Peyer's patch (tissue), 4 donors: ENCODE measurements around the gene STK16. TPM values are rescaled to one million over a fixed set of nuclear protein-coding genes. Genes with fewer than 3 reads are reported as not detected.
A peak's percentile ranks its signal among the peaks of the same experiment; 100 is the strongest.

Experiments
- DNase-seq, 3 donors: peaks; one replicate each; pipeline ENCODE4 v3.0.0-alpha.2; 2017 to 2019
- H3K27ac ChIP-seq, 4 donors: fragments of 200-600 bp; sonication (generic); one replicate each; pipeline ENCODE4 v1.5.1; 2016 to 2019
- H3K27me3 ChIP-seq, 2 donors: fragments of 200-600 bp; sonication (generic); one replicate each; pipeline ENCODE4 v1.5.1; 2019
- H3K36me3 ChIP-seq, 3 donors: fragments of 200-600 bp; sonication (generic); one replicate each; pipeline ENCODE4 v1.5.1; 2016 to 2019
- H3K4me1 ChIP-seq, 4 donors: fragments of 200-600 bp; sonication (generic); one replicate each; pipeline ENCODE4 v1.5.1; 2016 to 2019
- H3K4me3 ChIP-seq, 4 donors: fragments of 200-600 bp; sonication (generic); 1 replicate in 3 of 4; 2 replicates in 1 of 4; pipeline ENCODE4 v1.5.1; 2016 to 2019; ENCODE audit warnings: mild to moderate bottlenecking in 1 of 4
- H3K9me3 ChIP-seq, 4 donors: fragments of 200-600 bp; sonication (generic); one replicate each; pipeline ENCODE4 v1.5.1; 2016 to 2019; ENCODE audit warnings: mild to moderate bottlenecking in 1 of 4
- CTCF ChIP-seq, 6 experiments: fragments of 450-650 bp in 4 of 6; fragments of 200-600 bp in 2 of 6; sonication (generic) in 1 of 6; IDR thresholded peaks; one replicate each; pipeline ENCODE4 v1.5.1; 2017 to 2019; ENCODE audit warnings: antibody characterized with exemption in 6 of 6, mild to moderate bottlenecking in 3 of 6, moderate library complexity in 1 of 6
- POLR2A ChIP-seq, 2 donors: fragments of 450-650 bp; IDR thresholded peaks; one replicate each; pipeline ENCODE4 v1.5.1; 2017; ENCODE audit warnings: antibody characterized with exemption in 2 of 2, mild to moderate bottlenecking in 2 of 2, moderate library complexity in 2 of 2
- total RNA-seq, 4 donors: library from RNA; depleted of rRNA; stranded (reverse); fragments of >200 nt; gene quantifications; one replicate each; pipeline ENCODE4 v1.1.0, GENCODE V29; 2016

The STK16 gene
- total RNA-seq, 4 donors from 2014 or later = 19.4 to 27.1 (median 24.3) TPM

GRCh38 chr2:219294356-219295351 is 49.4 kb downstream of the STK16 start:
- peak in 1 of 2 donors; percentile 29 for TF ChIP-seq POLR2A (IDR thresholded peaks at IDR 0.05)
- peak; percentile 99 to 100 (median 100) for TF ChIP-seq CTCF (IDR thresholded peaks at IDR 0.05)
- Histone ChIP-seq H3K4me3 (peak overlapping the region; percentile 38 to 72 (median 56)), H3K27me3 (no peaks in the 10 kb centered on the region), H3K27ac (peak overlapping the region; percentile 52 to 78 (median 64)), H3K4me1 (peaks cover 0 to 6% (median 0%) of the 10 kb centered on the region in 4 donors), H3K36me3 (no peaks in the 10 kb centered on the region), H3K9me3 (no peaks in the 10 kb centered on the region)
- DNase-seq = peak; percentile 87 to 94 (median 94)

GRCh38 chr2:219296142-219296541 is 50.9 kb downstream of the STK16 start:
- TF ChIP-seq POLR2A (IDR thresholded peaks at IDR 0.05) (no peak), CTCF (IDR thresholded peaks at IDR 0.05) (no peak)
- Histone ChIP-seq H3K9me3 (no peaks in the 10 kb centered on the region), H3K36me3 (no peaks in the 10 kb centered on the region), H3K4me3 (no peak overlapping the region), H3K27ac (no peak overlapping the region), H3K4me1 (peaks cover 0 to 4% (median 0%) of the 10 kb centered on the region in 4 donors), H3K27me3 (no peaks in the 10 kb centered on the region)
- no peak for DNase-seq

GRCh38 chr2:219296631-219297391 is 51.5 kb downstream of the STK16 start:
- TF ChIP-seq CTCF (IDR thresholded peaks at IDR 0.05) (no peak), POLR2A (IDR thresholded peaks at IDR 0.05) (no peak)
- DNase-seq = no peak
- no peaks in the 10 kb centered on the region for H3K27me3 ChIP-seq
- peaks cover 0 to 4% (median 0%) of the 10 kb centered on the region in 4 donors for H3K4me1 ChIP-seq
- H3K4me3 ChIP-seq = no peak overlapping the region
- no peaks in the 10 kb centered on the region for H3K36me3 ChIP-seq
- no peak overlapping the region for H3K27ac ChIP-seq
- no peaks in the 10 kb centered on the region for H3K9me3 ChIP-seq

GRCh38 chr2:219297766-219298456 is 52.6 kb downstream of the STK16 start:
- TF ChIP-seq CTCF (IDR thresholded peaks at IDR 0.05) = no peak
- TF ChIP-seq POLR2A (IDR thresholded peaks at IDR 0.05) = no peak
- peaks cover 0 to 4% (median 0%) of the 10 kb centered on the region in 4 donors for H3K4me1 ChIP-seq
- no peaks in the 10 kb centered on the region for H3K36me3 ChIP-seq
- H3K4me3 ChIP-seq = no peak overlapping the region
- no peaks in the 10 kb centered on the region for H3K27me3 ChIP-seq
- no peaks in the 10 kb centered on the region for H3K9me3 ChIP-seq
- no peak for DNase-seq
- no peak overlapping the region for H3K27ac ChIP-seq

- no peaks in the 10 kb centered on the region for H3K27me3 ChIP-seq
- peak; percentile 96 to 99 (median 98) for TF ChIP-seq CTCF (IDR thresholded peaks at IDR 0.05)
- TF ChIP-seq POLR2A (IDR thresholded peaks at IDR 0.05) = no peak
- H3K4me1 ChIP-seq = peaks cover 0 to 4% (median 0%) of the 10 kb centered on the region in 4 donors
- no peaks in the 10 kb centered on the region for H3K36me3 ChIP-seq
- DNase-seq = peak; percentile 87 to 96 (median 92)
- no peaks in the 10 kb centered on the region for H3K9me3 ChIP-seq
- no peak overlapping the region for H3K4me3 ChIP-seq
- H3K27ac ChIP-seq = no peak overlapping the region
Observed at GRCh38 chr2:219298759-219299371, 53.6 kb downstream of the STK16 start.
